Caco-2 (cell line): Measurements from ENCODE around the gene C8A. TPM values are rescaled to one million over a fixed set of nuclear protein-coding genes. Genes with fewer than 3 reads are reported as not detected.

Source experiments
- BruUV-seq: library from RNA; stranded (reverse); fragments of 400-500 nt; replicated peaks from 2 replicates; lab custom pipeline; 2021; lab: Mats Ljungman, UMichigan
- CTCF ChIA-PET: fragments of 300-600 bp; sonication (Branson Sonifier 250); formaldehyde crosslinking; loops from one replicate; lab custom pipeline; 2022; ENCODE audit warnings: antibody characterized with exemption; lab: Charles Lee
- POLR2A ChIA-PET: fragments of 300-600 bp; sonication (Branson Sonifier 250); formaldehyde crosslinking; loops from one replicate; lab custom pipeline; 2022; ENCODE audit warnings: antibody characterized with exemption; lab: Charles Lee
- DNase-seq, 2 experiments: peaks; one replicate each; pipeline versions ENCODE4 v3.0.0 to v3.0.0-alpha.2; 2020 to 2022
- H3K27me3 ChIP-seq: replicated peaks from 2 replicates; pipeline ENCODE4 v1.6.0; 2011; ENCODE audit warnings: low read length; ENCODE audit not compliant: control insufficient read depth, insufficient read depth
- H3K36me3 ChIP-seq: 2 replicates; pipeline ENCODE4 v1.5.1; 2011; ENCODE audit warnings: low read length; ENCODE audit not compliant: control insufficient read depth, insufficient read depth
- H3K4me1 ChIP-seq: fragments of 250-450 bp; sonication (Bioruptor Pico); 2 replicates; pipeline ENCODE4 v1.5.1; 2020; ENCODE audit warnings: mild to moderate bottlenecking
- H3K4me3 ChIP-seq: 2 replicates; pipeline ENCODE4 v1.5.1; 2011; ENCODE audit warnings: low read depth, mild to moderate bottlenecking, control low read depth, low read length
- H3K9me3 ChIP-seq: fragments of 250-450 bp; sonication (Bioruptor Pico); 2 replicates; pipeline ENCODE4 v1.5.1; 2020; ENCODE audit warnings: mild to moderate bottlenecking, moderate library complexity
- H3K27ac Mint-ChIP-seq: one replicate; pipeline ENCODE4 v1.8.0; 2022; ENCODE audit warnings: mixed read lengths; ENCODE audit not compliant: unreplicated experiment
- H3K27me3 Mint-ChIP-seq: one replicate; pipeline ENCODE4 v1.8.0; 2022; ENCODE audit warnings: mixed read lengths; ENCODE audit not compliant: insufficient read depth, unreplicated experiment
- H3K36me3 Mint-ChIP-seq: one replicate; pipeline ENCODE4 v1.8.0; 2022; ENCODE audit warnings: mild to moderate bottlenecking, mixed read lengths; ENCODE audit not compliant: insufficient read depth, unreplicated experiment
- H3K4me1 Mint-ChIP-seq: one replicate; pipeline ENCODE4 v1.8.0; 2022; ENCODE audit warnings: low read depth, mixed read lengths; ENCODE audit not compliant: unreplicated experiment
- H3K4me3 Mint-ChIP-seq: one replicate; pipeline ENCODE4 v1.8.0; 2022; ENCODE audit warnings: mild to moderate bottlenecking, moderate library complexity, mixed read lengths; ENCODE audit not compliant: unreplicated experiment
- H3K9me3 Mint-ChIP-seq: one replicate; pipeline ENCODE4 v1.8.0; 2022; ENCODE audit warnings: mixed read lengths; ENCODE audit not compliant: unreplicated experiment
- intact Hi-C: fragments of 100-400 bp; cut with micrococcal nuclease; formaldehyde crosslinking; loops from one replicate; pipeline ENCODE4 v1.10.0; 2022; ENCODE audit not compliant: unreplicated experiment
- total RNA-seq: library from RNA; stranded (reverse); gene quantifications from 2 replicates; pipeline ENCODE4 v1.2.3, GENCODE V29; 2022
- TF ChIP-seq, protein P1 (sequence below), 2 experiments: fragments of 200-600 bp in 1 of 2; IDR thresholded peaks; 1 replicate in 1 of 2; 2 replicates in 1 of 2; pipeline versions ENCODE4 v1.5.1 to v1.8.0; 2011 to 2022; ENCODE audit warnings: antibody characterized with exemption in 1 of 2, control low read depth in 1 of 2, inconsistent platforms in 1 of 2, low read depth in 1 of 2, low read length in 1 of 2, mild to moderate bottlenecking in 1 of 2, moderate library complexity in 1 of 2; ENCODE audit not compliant: insufficient read depth in 1 of 2, severe bottlenecking in 1 of 2, unreplicated experiment in 1 of 2

The C8A gene
- total RNA-seq, 1 experiment from 2014 or later = not detected

DNA sequence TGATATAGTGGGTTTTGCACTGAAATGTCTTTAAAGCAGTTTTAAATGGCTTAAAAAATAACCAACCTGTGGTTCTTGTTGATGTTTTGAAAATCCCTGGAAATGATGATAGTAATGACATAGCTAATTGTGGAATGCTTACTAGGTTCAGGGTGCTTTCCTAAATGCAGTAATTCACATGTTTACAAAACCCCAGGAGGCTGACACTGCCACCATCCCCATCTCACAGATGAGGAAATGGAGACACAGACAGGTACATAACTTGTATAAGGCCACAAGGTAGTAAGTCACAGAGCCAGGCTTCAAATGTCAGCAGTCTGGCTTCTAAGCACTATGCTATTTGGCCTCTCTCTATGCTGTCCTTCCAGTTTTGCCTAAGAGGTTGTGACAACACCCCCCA is 70.6 kb downstream of the C8A start:
- no peak overlapping the region for H3K4me3 Mint-ChIP-seq
- Histone ChIP-seq H3K36me3 (no peaks in the 10 kb centered on the region), H3K4me3 (no peak overlapping the region), H3K9me3 (no peaks in the 10 kb centered on the region), H3K27me3 (no peaks in the 10 kb centered on the region), H3K4me1 (peaks cover 4% of the 10 kb centered on the region; the same call in 1 of the 2 replicates)
- no peak for DNase-seq
- no peak overlapping the region for H3K27ac Mint-ChIP-seq
- intact Hi-C loops = no loop called here
- POLR2A ChIA-PET = no interaction called here
- BruUV-seq = no TSS peak
- TF ChIP-seq, protein P1, sequence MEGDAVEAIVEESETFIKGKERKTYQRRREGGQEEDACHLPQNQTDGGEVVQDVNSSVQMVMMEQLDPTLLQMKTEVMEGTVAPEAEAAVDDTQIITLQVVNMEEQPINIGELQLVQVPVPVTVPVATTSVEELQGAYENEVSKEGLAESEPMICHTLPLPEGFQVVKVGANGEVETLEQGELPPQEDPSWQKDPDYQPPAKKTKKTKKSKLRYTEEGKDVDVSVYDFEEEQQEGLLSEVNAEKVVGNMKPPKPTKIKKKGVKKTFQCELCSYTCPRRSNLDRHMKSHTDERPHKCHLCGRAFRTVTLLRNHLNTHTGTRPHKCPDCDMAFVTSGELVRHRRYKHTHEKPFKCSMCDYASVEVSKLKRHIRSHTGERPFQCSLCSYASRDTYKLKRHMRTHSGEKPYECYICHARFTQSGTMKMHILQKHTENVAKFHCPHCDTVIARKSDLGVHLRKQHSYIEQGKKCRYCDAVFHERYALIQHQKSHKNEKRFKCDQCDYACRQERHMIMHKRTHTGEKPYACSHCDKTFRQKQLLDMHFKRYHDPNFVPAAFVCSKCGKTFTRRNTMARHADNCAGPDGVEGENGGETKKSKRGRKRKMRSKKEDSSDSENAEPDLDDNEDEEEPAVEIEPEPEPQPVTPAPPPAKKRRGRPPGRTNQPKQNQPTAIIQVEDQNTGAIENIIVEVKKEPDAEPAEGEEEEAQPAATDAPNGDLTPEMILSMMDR (IDR thresholded peaks at IDR 0.05; ENCODE audit: insufficient read depth in 1 of 2, low read depth in 1 of 2, low read length in 1 of 2, severe bottlenecking in 1 of 2, unreplicated experiment in 1 of 2) = no peak
- CTCF ChIA-PET = no interaction called here
- peaks cover 10% of the 10 kb centered on the region for H3K9me3 Mint-ChIP-seq
- H3K27me3 Mint-ChIP-seq = no peaks in the 10 kb centered on the region
- no peaks in the 10 kb centered on the region for H3K36me3 Mint-ChIP-seq
- peaks cover 14% of the 10 kb centered on the region for H3K4me1 Mint-ChIP-seq

DNA sequence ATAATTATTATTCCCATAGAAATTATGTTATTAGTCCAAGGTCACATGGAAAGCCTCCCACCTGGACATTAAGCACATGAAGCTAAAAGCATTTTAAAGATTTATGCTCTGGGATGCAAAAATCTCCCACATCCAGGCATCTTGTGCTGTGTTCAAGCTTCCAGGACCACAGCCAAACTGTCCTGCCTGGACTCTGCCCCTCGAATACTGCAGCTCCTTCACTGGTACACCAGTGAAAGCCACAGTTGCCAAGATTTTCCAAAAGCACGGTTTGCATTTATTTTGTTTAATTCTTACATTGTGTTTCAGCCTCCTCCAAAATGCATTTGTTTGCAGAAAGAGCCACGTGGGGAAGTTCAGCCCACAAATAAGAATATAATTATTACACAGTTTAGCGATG is 72.6 kb downstream of the C8A start:
- Histone ChIP-seq H3K36me3 (no peaks in the 10 kb centered on the region), H3K4me1 (peaks cover 4% of the 10 kb centered on the region; the same call in 1 of the 2 replicates), H3K9me3 (no peaks in the 10 kb centered on the region), H3K27me3 (no peaks in the 10 kb centered on the region), H3K4me3 (no peak overlapping the region)
- ChIA-PET POLR2A (no interaction called here), CTCF (no interaction called here)
- Mint-ChIP-seq H3K27ac (no peak overlapping the region), H3K27me3 (no peaks in the 10 kb centered on the region), H3K36me3 (no peaks in the 10 kb centered on the region), H3K4me1 (peaks cover 14% of the 10 kb centered on the region), H3K4me3 (no peak overlapping the region), H3K9me3 (peaks cover 10% of the 10 kb centered on the region)
- intact Hi-C loops = no loop called here
- no TSS peak for BruUV-seq
- no peak for DNase-seq
- TF ChIP-seq, protein P1 (IDR thresholded peaks at IDR 0.05; ENCODE audit: insufficient read depth in 1 of 2, low read depth in 1 of 2, low read length in 1 of 2, severe bottlenecking in 1 of 2, unreplicated experiment in 1 of 2) = no peak

DNA sequence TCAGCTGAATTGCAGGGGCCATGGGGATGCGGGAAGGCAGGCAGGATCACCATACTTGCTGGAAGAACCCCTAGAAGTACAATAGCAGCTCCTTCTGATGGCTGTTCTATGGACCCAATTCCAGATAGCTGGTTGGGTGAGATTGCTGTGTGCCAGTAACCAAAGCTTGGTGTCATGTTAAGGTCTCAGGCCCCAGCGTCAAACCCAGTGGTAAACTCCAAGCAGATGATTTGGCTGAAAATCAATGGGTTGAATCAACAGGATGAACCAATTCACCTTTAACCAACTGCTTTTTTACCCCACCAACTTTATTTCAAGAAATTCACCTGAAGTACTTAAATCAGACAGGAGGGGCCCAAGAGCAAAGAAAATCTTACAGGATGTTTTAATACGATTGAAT is 73.4 kb downstream of the C8A start:
- no peak for DNase-seq
- Histone ChIP-seq H3K27me3 (no peaks in the 10 kb centered on the region), H3K36me3 (no peaks in the 10 kb centered on the region), H3K4me3 (no peak overlapping the region), H3K4me1 (peaks cover 4% of the 10 kb centered on the region; the same call in 1 of the 2 replicates), H3K9me3 (no peaks in the 10 kb centered on the region)
- TF ChIP-seq, protein P1 (IDR thresholded peaks at IDR 0.05; ENCODE audit: insufficient read depth in 1 of 2, low read depth in 1 of 2, low read length in 1 of 2, severe bottlenecking in 1 of 2, unreplicated experiment in 1 of 2) = no peak
- peaks cover 13% of the 10 kb centered on the region for H3K4me1 Mint-ChIP-seq
- intact Hi-C loops = no loop called here
- no peak overlapping the region for H3K27ac Mint-ChIP-seq
- CTCF ChIA-PET = no interaction called here
- POLR2A ChIA-PET = no interaction called here
- no TSS peak for BruUV-seq
- H3K36me3 Mint-ChIP-seq = no peaks in the 10 kb centered on the region
- H3K9me3 Mint-ChIP-seq = peaks cover 10% of the 10 kb centered on the region
- no peak overlapping the region for H3K4me3 Mint-ChIP-seq
- no peaks in the 10 kb centered on the region for H3K27me3 Mint-ChIP-seq
